HG03066 (cell line): Measurements from ENCODE around the gene C2CD4C.
"Not testable (repeated sequence)": the region's sequence is repeated elsewhere in the genome, so short reads cannot be mapped to it uniquely, and the experiment has no call there.

Experiments
- ATAC-seq: cut with Tn5 transposase; IDR thresholded peaks from one replicate; pipeline ENCODE4 v1.9.1; 2021; ENCODE audit warnings: low read depth; ENCODE audit not compliant: unreplicated experiment

Gene C2CD4C

GRCh38 chr19:418761-419671 lies 10.1 kb upstream of the C2CD4C start:
- no peak for ATAC-seq

GRCh38 chr19:416416-416815 lies 7.5 kb upstream of the C2CD4C start:
- no peak for ATAC-seq

- no peak for ATAC-seq
Observed at GRCh38 chr19:415292-415691, 6.3 kb upstream of the C2CD4C start.

GRCh38 chr19:413756-414420 lies 4.9 kb upstream of the C2CD4C start:
- ATAC-seq, result no peak

DNA sequence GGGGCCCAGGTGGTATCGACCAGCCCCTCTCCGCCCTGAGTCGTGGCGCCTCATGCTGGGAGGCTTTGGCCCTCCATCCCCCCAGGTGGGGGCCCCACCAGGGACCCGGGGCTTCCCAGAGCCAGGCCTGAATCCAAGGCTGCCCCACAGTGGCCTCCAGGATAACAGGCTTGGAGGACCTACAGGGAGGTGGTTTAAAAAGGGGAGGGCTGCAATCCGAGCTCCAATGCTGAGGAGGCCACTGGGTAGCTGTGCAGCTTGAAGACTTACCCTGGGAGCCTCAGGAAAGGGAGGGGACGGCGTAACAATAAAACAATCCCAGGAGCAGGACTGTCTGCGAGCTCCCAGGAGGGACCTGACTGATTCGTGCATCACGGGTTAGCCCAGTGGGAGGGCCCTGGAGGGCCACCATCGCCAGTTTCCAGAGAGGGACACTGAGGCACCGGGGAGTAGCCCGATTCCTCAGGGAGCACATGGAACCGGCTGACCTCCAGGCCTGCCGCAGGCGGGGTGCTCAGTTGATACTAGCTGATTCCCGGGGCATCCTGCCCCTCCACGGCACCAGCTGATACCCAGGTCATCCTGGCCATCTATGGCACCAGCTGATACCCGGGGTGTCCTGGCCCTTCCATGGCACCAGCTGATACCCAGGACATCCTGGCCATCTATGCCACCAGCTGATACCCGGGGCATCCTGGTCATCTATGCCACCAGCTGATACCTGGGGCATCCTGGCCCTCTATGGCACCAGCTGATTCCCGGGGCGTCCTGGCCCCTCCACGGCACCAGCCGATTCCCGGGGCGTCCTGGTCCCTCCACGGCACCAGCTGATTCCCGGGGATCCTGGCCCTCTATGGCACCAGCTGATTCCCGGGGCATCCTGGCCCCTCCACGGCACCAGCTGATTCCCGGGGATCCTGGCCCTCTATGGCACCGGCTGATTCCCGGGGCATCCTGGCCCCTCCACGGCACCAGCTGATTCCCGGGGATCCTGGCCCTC lies 3.7 kb upstream of the C2CD4C start:
- no peak for ATAC-seq

GRCh38 chr19:411723-412355 lies 2.9 kb upstream of the C2CD4C start:
- ATAC-seq, result no peak

DNA sequence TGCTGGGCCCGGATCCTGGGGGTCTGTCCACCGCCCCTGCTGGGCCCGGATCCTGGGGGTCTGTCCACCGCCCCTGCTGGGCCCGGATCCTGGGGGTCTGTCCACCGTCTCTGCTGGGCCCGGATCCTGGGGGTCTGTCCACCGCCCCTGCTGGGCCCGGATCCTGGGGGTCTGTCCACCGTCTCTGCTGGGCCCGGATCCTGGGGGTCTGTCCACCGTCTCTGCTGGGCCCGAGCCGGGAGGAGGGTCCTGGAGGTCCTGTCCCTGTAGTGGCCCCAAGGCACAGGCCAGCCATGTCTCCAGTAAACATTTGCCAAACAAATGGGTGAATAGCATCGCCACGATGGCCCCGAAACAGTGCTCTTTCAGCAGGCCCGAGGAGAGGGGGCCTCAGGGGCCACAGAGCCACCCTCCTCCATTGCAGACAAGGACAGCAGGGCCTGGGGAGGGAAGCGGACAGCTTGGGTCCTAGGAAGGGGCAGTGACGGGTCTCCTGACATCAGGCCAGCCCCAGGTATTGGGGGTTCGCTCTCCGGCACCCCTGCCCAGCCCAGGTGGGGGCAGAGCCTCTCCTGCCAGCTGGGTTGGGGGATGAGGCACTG lies 2.3 kb upstream of the C2CD4C start:
- ATAC-seq, result not testable (repeated sequence)

DNA sequence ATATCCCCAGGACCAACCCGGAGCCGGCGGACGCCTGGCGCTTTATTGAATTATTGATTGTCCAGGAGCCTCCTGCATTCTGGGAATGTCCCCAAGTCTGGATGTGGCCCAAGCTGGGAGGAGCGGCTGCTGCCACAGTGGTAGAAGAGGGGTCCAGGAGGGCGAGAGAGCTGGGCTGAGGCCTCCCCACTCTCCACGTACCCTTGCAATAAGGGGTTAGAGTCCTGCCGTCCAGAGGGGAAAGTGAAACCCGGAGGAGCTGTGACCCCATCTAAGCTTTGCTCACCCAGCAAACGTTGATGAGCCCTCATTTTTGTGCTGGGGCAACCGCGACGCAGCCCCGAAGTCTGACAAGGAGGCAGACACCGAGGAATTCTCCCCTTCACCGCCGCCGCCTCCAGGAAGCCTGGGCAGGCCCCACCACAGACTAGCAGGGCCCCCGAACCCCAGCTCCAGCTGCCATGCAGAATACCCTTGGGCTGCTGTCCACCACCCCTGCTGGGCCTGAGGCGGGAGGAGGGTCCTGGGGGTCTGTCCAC lies 1.4 kb upstream of the C2CD4C start:
- ATAC-seq, result no peak

DNA sequence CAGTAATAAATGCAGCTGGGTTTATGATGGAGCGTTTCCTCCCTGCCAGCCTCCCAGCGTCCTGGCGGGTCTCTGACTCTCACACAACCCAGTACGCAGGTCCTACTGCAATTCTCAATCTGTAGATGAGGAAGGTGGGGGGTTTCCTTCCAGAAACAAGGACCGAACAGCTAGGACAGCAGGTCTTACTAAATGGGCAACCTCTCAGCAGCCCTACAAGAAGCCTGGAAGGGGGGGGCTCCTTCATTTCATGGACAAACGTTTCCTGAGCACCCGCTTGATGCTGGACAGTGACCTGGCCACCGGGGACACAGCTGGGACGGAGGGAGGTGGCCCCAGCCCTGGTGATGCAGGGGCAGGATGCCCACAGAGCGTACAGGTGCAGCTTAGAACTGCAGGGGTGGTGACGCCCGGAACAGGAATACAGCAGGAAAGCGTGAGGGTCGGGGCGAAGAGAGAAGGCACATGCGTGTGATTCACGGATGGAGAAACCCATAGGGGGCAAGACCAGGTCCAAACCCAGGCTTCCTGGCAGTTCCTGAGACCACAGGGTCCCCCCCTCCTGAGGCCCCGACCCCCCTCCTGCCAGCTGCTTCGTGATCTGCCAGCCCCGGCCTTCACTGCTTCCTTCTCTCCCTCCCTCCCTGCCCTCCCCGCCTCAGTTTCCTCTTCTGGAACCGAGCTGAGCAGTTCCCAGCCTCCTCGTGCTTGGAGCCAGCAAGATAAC lies 732 bp upstream of the C2CD4C start:
- no peak for ATAC-seq

GRCh38 chr19:408441-408901 lies 476 bp downstream of the C2CD4C start:
- no peak for ATAC-seq

- ATAC-seq, result no peak
Observed at GRCh38 chr19:407511-408440, 1.2 kb downstream of the C2CD4C start.

DNA sequence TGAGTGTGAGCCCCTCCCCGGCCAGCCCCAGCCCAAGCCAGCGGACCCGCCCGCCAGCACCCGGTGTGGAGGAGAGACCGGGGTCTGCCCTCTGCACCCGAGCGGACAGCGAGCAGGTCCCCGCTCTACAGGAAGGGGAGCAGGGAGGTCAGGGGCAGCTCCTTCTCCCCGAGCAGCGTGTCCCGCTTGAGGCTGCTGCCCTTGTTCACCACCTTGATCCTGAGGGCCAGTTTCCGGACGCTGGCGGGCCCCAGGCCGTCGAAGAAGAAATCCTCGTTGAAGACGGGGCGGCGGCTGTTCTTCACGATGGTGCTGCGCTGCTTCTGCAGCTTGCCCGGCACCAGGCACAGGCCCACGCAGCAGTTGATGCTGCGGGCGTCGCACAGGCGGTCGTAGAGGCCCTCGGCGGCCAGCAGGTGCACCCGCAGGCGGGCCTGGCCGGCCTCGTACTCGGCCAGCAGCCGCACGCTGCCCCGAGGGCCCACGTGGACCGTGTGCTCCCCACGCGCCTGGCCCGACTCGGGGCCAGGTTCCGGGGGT lies 1.9 kb downstream of the C2CD4C start:
- ATAC-seq, result no peak

- no peak for ATAC-seq
Observed at GRCh38 chr19:406135-406781, 2.7 kb downstream of the C2CD4C start.

GRCh38 chr19:405121-405965 lies 3.6 kb downstream of the C2CD4C start:
- no peak for ATAC-seq

DNA sequence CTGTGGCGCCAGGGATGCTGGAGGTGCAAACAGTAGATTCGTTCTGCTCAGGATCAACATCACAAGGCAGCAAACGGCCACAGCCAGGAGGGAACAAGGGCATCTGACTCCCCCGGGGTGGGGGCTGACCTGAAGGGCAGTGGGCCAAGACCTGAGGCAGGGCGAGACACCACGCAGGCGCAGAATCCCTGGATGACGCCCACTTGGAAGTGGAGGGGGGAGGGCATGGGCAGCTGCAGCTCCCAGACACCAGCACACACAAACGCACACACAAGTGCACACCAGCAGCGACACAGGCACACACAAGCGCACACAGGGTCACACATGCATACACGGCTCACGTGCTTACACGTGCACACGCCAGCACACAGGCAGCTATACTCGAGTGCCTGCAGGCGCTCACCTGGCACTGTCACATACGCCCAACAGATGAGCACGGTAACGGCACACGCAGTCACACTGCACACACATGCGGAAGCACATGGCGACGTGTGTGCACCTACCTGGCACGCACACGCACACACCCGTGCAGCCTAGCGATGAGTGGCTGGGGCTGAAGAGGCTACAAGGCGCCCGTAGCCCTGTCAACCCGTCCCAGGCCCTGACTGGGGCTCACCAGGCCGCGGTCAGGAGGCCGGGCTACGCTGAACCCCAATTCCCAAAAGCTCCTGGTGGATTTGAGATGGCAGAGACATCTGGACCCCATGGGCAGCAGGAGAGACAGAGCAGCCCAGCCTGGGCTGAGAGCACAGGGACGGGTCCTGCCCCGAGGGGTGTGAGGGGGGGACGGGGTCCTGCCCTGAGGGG lies 5.5 kb downstream of the C2CD4C start:
- ATAC-seq, result no peak
